DND-41 (cell line): ENCODE measurements around the gene INF2.

Experiments used
- ATAC-seq: fragments of 200-7000 bp; cut with Tn5 transposase; 3 replicates; pipeline ENCODE4 v1.9.1; 2021; ENCODE audit warnings: low read depth; ENCODE audit not compliant: insufficient read depth
- DNase-seq: peaks from one replicate; pipeline ENCODE4 v3.0.0-alpha.2; 2020
- H2AFZ ChIP-seq: 2 replicates; pipeline ENCODE4 v1.6.0; 2012; ENCODE audit warnings: low read depth, low read length
- H3K27ac ChIP-seq: 2 replicates; pipeline ENCODE4 v1.5.1; 2012; ENCODE audit warnings: low read length, inconsistent platforms
- H3K27me3 ChIP-seq: fragments of 200-600 bp; sonication (generic); 2 replicates; pipeline ENCODE4 v1.6.0; 2012; ENCODE audit warnings: low read length, mild to moderate bottlenecking, inconsistent platforms; ENCODE audit not compliant: insufficient read depth, poor library complexity
- H3K36me3 ChIP-seq: 2 replicates; pipeline ENCODE4 v1.5.1; 2012; ENCODE audit warnings: low read length, inconsistent platforms; ENCODE audit not compliant: insufficient read depth
- H3K4me1 ChIP-seq: 2 replicates; pipeline ENCODE4 v1.5.1; 2012; ENCODE audit warnings: mild to moderate bottlenecking, low read length; ENCODE audit not compliant: insufficient read depth
- H3K4me2 ChIP-seq: 2 replicates; pipeline ENCODE4 v1.6.0; 2012; ENCODE audit warnings: mild to moderate bottlenecking, moderate library complexity, low read length, inconsistent platforms; ENCODE audit not compliant: insufficient read depth
- H3K4me3 ChIP-seq, 2 experiments: fragments of 200-600 bp in 1 of 2; shearing (Covaris generic) in 1 of 2; 2 replicates each; pipeline ENCODE4 v1.5.1; 2012 to 2016; ENCODE audit warnings: inconsistent platforms in 2 of 2, low read length in 2 of 2, mild to moderate bottlenecking in 2 of 2, low read depth in 1 of 2, moderate library complexity in 1 of 2
- H3K79me2 ChIP-seq: 2 replicates; pipeline ENCODE4 v1.6.0; 2012; ENCODE audit warnings: low read length, inconsistent platforms; ENCODE audit not compliant: insufficient read depth
- H3K9ac ChIP-seq: 2 replicates; pipeline ENCODE4 v1.6.0; 2012; ENCODE audit warnings: low read depth, mild to moderate bottlenecking, inconsistent platforms, low read length, moderate library complexity
- H3K9me3 ChIP-seq: 2 replicates; pipeline ENCODE4 v1.5.1; 2012; ENCODE audit warnings: low read length, moderate library complexity, mild to moderate bottlenecking, inconsistent platforms; ENCODE audit not compliant: insufficient read depth, severe bottlenecking
- H4K20me1 ChIP-seq: 2 replicates; pipeline ENCODE4 v1.6.0; 2012; ENCODE audit warnings: low read length; ENCODE audit not compliant: insufficient read depth
- CTCF ChIP-seq: IDR thresholded peaks from 2 replicates; pipeline ENCODE4 v1.5.1; 2012; ENCODE audit warnings: borderline replicate concordance, low read length, moderate library complexity, mild to moderate bottlenecking; ENCODE audit not compliant: poor library complexity, severe bottlenecking; ENCODE audit errors: extremely low read depth
- EZH2 ChIP-seq: IDR thresholded peaks from 3 replicates; pipeline ENCODE4 v1.6.1; 2012; ENCODE audit warnings: borderline replicate concordance, low read depth, mild to moderate bottlenecking, moderate library complexity, low read length, inconsistent platforms; ENCODE audit not compliant: severe bottlenecking

Gene INF2

GRCh38 chr14:104697892-104698583, 8.6 kb downstream of the INF2 start:
- H3K27me3 ChIP-seq: no peaks in the 10 kb centered on the region
- H3K9ac ChIP-seq: no peak overlapping the region
- no peak for ATAC-seq
- no peaks in the 10 kb centered on the region for H3K9me3 ChIP-seq
- peaks cover 57% of the 10 kb centered on the region for H3K36me3 ChIP-seq
- no peak overlapping the region for H3K4me3 ChIP-seq
- H3K27ac ChIP-seq: no peak overlapping the region
- DNase-seq: no peak
- H4K20me1 ChIP-seq: peaks cover 74% of the 10 kb centered on the region
- H3K4me1 ChIP-seq: peaks cover 7% of the 10 kb centered on the region; the same call in 1 of the 2 replicates
- H3K79me2 ChIP-seq: peaks cover 63% of the 10 kb centered on the region
- H2AFZ ChIP-seq: no peak overlapping the region
- no peak overlapping the region for H3K4me2 ChIP-seq
- no peak for TF ChIP-seq CTCF
- TF ChIP-seq EZH2: no peak

- DNase-seq (no peak), ATAC-seq (no peak)
- Histone ChIP-seq H3K27me3 (no peaks in the 10 kb centered on the region), H3K9me3 (no peaks in the 10 kb centered on the region), H3K4me2 (no peak overlapping the region), H3K36me3 (peaks cover 61% of the 10 kb centered on the region), H3K9ac (no peak overlapping the region), H3K4me1 (peaks cover 3% of the 10 kb centered on the region; the same call in 1 of the 2 replicates), H4K20me1 (peaks cover 66% of the 10 kb centered on the region), H3K27ac (no peak overlapping the region), H2AFZ (no peak overlapping the region), H3K79me2 (peaks cover 55% of the 10 kb centered on the region), H3K4me3 (no peak overlapping the region)
- TF ChIP-seq EZH2 (no peak), CTCF (no peak)
Observed at GRCh38 chr14:104698688-104699425, 9.4 kb downstream of the INF2 start.

GRCh38 chr14:104699426-104699748, 10.0 kb downstream of the INF2 start:
- peaks cover 66% of the 10 kb centered on the region for H3K36me3 ChIP-seq
- H2AFZ ChIP-seq: no peak overlapping the region
- H3K79me2 ChIP-seq: peaks cover 50% of the 10 kb centered on the region
- H3K27me3 ChIP-seq: no peaks in the 10 kb centered on the region
- peaks cover 61% of the 10 kb centered on the region for H4K20me1 ChIP-seq
- no peak overlapping the region for H3K4me2 ChIP-seq
- no peaks in the 10 kb centered on the region for H3K9me3 ChIP-seq
- TF ChIP-seq EZH2 (no peak), CTCF (no peak)
- DNase-seq (no peak), ATAC-seq (no peak)
- H3K27ac ChIP-seq: no peak overlapping the region
- peaks cover 3% of the 10 kb centered on the region; the same call in 1 of the 2 replicates for H3K4me1 ChIP-seq
- H3K9ac ChIP-seq: no peak overlapping the region
- H3K4me3 ChIP-seq: no peak overlapping the region
